K562 (cell line): Measurements from ENCODE around the gene FILIP1. TPM values are rescaled to one million over a fixed set of nuclear protein-coding genes. Genes with fewer than 3 reads are reported as not detected.
A peak's percentile ranks its signal among the peaks of the same experiment; 100 is the strongest.

Experiments used
- ATAC-seq: fragments of 200-7000 bp; cut with Tn5 transposase; 3 replicates; pipeline ENCODE4 v1.9.1; 2020; ENCODE audit warnings: moderate library complexity
- BruUV-seq: library from RNA; stranded (reverse); fragments of 400-500 nt; replicated peaks from 2 replicates; lab custom pipeline; 2021; lab: Mats Ljungman, UMichigan
- CTCF ChIA-PET: fragments of 300-600 bp; formaldehyde crosslinking; extraction: SDS; loops from one replicate; lab custom pipeline; 2021; ENCODE audit warnings: low intra/inter-chr PET ratio; lab: Yijun Ruan, JAX
- POLR2A ChIA-PET: fragments of 300-600, 350-650 bp; sonication (Branson Sonifier 250); formaldehyde crosslinking; extraction: SDS; loops from one replicate; lab custom pipeline; 2021; ENCODE audit warnings: antibody characterized with exemption, inconsistent platforms; lab: Yijun Ruan, JAX
- DNase-seq, 4 experiments: peaks; one replicate each; pipeline versions ENCODE4 v3.0.0 to v3.0.0-alpha.2; 2011 to 2018; ENCODE audit warnings: low spot score in 3 of 4, mixed read lengths in 3 of 4; ENCODE audit errors: extremely low read depth in 1 of 4
- FAIRE-seq: peaks from 2 replicates; lab custom pipeline; 2011; peaks lifted over from hg19 to GRCh38; lab: Jason Lieb, UNC
- H2AFZ ChIP-seq: 2 replicates; pipeline ENCODE4 v1.6.0; 2011; ENCODE audit warnings: low read depth, low read length, control low read depth, inconsistent platforms
- H3K27ac ChIP-seq: fragments of 200-600 bp; 3 replicates; pipeline ENCODE4 v1.8.0; 2011; ENCODE audit warnings: low read depth, mild to moderate bottlenecking, control low read depth, inconsistent platforms, low read length, moderate library complexity, mixed read lengths; ENCODE audit errors: extremely low read depth
- H3K27me3 ChIP-seq, 2 experiments: fragments of 300-600 bp in 1 of 2; 2 replicates in 1 of 2; 3 replicates in 1 of 2; pipeline versions ENCODE4 v1.6.0 to v1.8.0; 2011; ENCODE audit warnings: inconsistent platforms in 2 of 2, low read length in 2 of 2, mild to moderate bottlenecking in 1 of 2, mixed read lengths in 1 of 2, moderate library complexity in 1 of 2; ENCODE audit not compliant: control insufficient read depth in 2 of 2, insufficient read depth in 2 of 2
- H3K36me3 ChIP-seq: fragments of 300-600 bp; 3 replicates; pipeline ENCODE4 v1.8.0; 2011; ENCODE audit warnings: mild to moderate bottlenecking, low read length, inconsistent platforms; ENCODE audit not compliant: control insufficient read depth, insufficient read depth
- H3K4me1 ChIP-seq, 2 experiments: fragments of 200-600 bp in 1 of 2; replicated peaks in 1 of 2; 2 replicates in 1 of 2; 3 replicates in 1 of 2; pipeline versions ENCODE4 v1.5.1 to v1.8.0; 2011; ENCODE audit warnings: inconsistent platforms in 2 of 2, low read length in 2 of 2, mild to moderate bottlenecking in 1 of 2, mixed read lengths in 1 of 2, moderate library complexity in 1 of 2; ENCODE audit not compliant: control insufficient read depth in 2 of 2, insufficient read depth in 2 of 2
- H3K4me2 ChIP-seq: 2 replicates; pipeline ENCODE4 v1.6.1; 2011; ENCODE audit warnings: low read length, control low read depth, inconsistent platforms, mixed read lengths; ENCODE audit not compliant: insufficient read depth
- H3K4me3 ChIP-seq: fragments of 200-600 bp; sonication (generic), shearing (Covaris generic); 2 replicates; pipeline ENCODE4 v1.5.1; 2016; ENCODE audit warnings: control low read depth, inconsistent platforms
- H3K79me2 ChIP-seq: fragments of 200-600 bp; 3 replicates; pipeline ENCODE4 v1.8.0; 2011; ENCODE audit warnings: low read length, inconsistent platforms; ENCODE audit not compliant: control insufficient read depth, insufficient read depth
- H3K9ac ChIP-seq, 2 experiments: 2 replicates each; pipeline versions ENCODE4 v1.6.0 to v1.6.1; 2011; ENCODE audit warnings: low read depth in 2 of 2, low read length in 2 of 2, control low read depth in 1 of 2, inconsistent platforms in 1 of 2, mild to moderate bottlenecking in 1 of 2, mixed read lengths in 1 of 2; ENCODE audit not compliant: insufficient read depth in 1 of 2
- H3K9me1 ChIP-seq: one replicate; pipeline ENCODE4 v1.6.0; 2011; ENCODE audit warnings: inconsistent platforms, mild to moderate bottlenecking, low read length, moderate library complexity; ENCODE audit not compliant: control insufficient read depth, insufficient read depth
- H3K9me3 ChIP-seq: replicated peaks from 2 replicates; pipeline ENCODE4 v1.5.1; 2011; ENCODE audit warnings: low read depth, low read length, inconsistent platforms; ENCODE audit not compliant: control insufficient read depth, insufficient read depth
- H4K20me1 ChIP-seq: replicated peaks from 2 replicates; pipeline ENCODE4 v1.6.1; 2011; ENCODE audit warnings: low read length, inconsistent platforms, mixed read lengths; ENCODE audit not compliant: control insufficient read depth, insufficient read depth
- ZNF316 ChIP-seq: fragments of 450-650 bp; IDR thresholded peaks from 2 replicates; pipeline ENCODE4 v1.6.1; 2016
- ZNF740 ChIP-seq, 3 experiments: fragments of 200-800 bp in 1 of 3; sonication (Bioruptor generic) in 1 of 3; sonication (generic) in 1 of 3; formaldehyde crosslinking in 1 of 3; IDR thresholded peaks; 2 replicates each; pipeline versions ENCODE4 v1.6.1 to v1.8.0; 2016 to 2022; ENCODE audit warnings: mild to moderate bottlenecking in 2 of 3, missing compliant biosample characterization in 2 of 3, missing genetic modification characterization in 2 of 3, missing genetic modification reagents in 1 of 3
- ZNF785 ChIP-seq: fragments of 250-450 bp; sonication (Bioruptor Pico); IDR thresholded peaks from 2 replicates; pipeline ENCODE4 v1.4.0; 2020; ENCODE audit warnings: mild to moderate bottlenecking
- WGBS: fragments of 100-300 bp; shearing (Covaris generic); methylation state at CpG from one replicate; pipeline ENCODE4 v1.1.6; 2016; ENCODE audit warnings: low coverage, mixed read lengths; ENCODE audit not compliant: insufficient coverage; ENCODE audit errors: missing lambda C conversion rate; 5-methylcytosine and 5-hydroxymethylcytosine counted together
- in situ Hi-C: fragments of 300-500 bp; cut with MboI; formaldehyde crosslinking; loops from 4 replicates; pipeline ENCODE4 v1.15.0; 2018; ENCODE audit warnings: inconsistent platforms, mixed read lengths
- intact Hi-C: fragments of 100-400 bp; cut with micrococcal nuclease; formaldehyde crosslinking; loops from 2 replicates; pipeline ENCODE4 v1.14.2; 2022
- polyA plus RNA-seq, 8 experiments: library from polyadenylated mRNA; depleted of rRNA in 4 of 8; stranded (reverse) in 5 of 8; unstranded in 3 of 8; fragments of >200 nt; fragmentation: Nextera tagmentation in 2 of 8; fragmentation: Illumina TruSeq in 1 of 8; extraction: Ambion mirVana in 2 of 8; extraction: Trizol in 1 of 8; gene quantifications; 2 replicates each; pipeline versions ENCODE4 v1.2.1 to v1.2.3, GENCODE V29; 2011 to 2014; ENCODE audit warnings: inconsistent platforms in 1 of 8, missing spikeins in 1 of 8
- total RNA-seq, 7 experiments: library from RNA; depleted of rRNA in 6 of 7; stranded (reverse); fragments of >200 nt in 6 of 7; fragmentation: Illumina TruSeq in 2 of 7; extraction: Trizol in 2 of 7; gene quantifications; 2 replicates each; pipeline versions ENCODE4 v1.2.1 to v1.2.3, GENCODE V29; 2011 to 2021; ENCODE audit warnings: low replicate concordance in 1 of 7

FILIP1 gene
- total and polyA plus RNA-seq, 9 of the 15 experiments (the other 6 are each of a cell fraction or from before 2014, with no cell fraction given), result 0.03 to 0.25 (median 0.10) TPM; not detected in 1

DNA sequence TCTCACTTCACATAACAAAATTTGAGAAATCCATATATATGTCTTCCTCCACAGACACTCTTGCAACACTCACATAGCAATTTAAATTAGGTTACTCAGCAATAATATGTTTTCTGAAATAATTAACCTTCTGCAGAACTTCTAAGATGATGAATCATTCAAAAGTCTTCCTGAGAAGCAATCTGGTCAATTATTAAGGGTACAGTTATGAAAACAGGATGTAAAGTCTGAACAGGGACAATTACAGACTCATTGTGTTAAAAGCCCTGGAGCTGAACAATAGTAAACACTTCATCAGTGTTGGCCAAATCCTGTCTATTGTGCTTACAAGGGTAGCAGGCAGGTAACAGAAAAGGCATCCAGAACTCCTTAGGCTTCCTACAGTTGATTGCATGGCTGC is 75.4 kb downstream of the FILIP1 start:
- TF ChIP-seq ZNF316 (peak; percentile 38; the same call in 1 of the 2 replicates), ZNF785 (CRISPR knock-in tag) (no peak)
- in situ Hi-C loops, result no loop called here
- Histone ChIP-seq H3K9me3 (no peaks in the 10 kb centered on the region), H3K36me3 (no peaks in the 10 kb centered on the region), H3K79me2 (no peaks in the 10 kb centered on the region), H3K27ac (no peak overlapping the region), H3K9ac (no peak overlapping the region), H3K4me2 (no peak overlapping the region), H4K20me1 (no peaks in the 10 kb centered on the region), H3K9me1 (no peaks in the 10 kb centered on the region), H3K27me3 (0 out of 5 replicates have a peak, but pooled peaks cover 0 to 2% of the 10 kb centered on the region in 2 experiments), H2AFZ (no peak overlapping the region), H3K4me3 (no peak overlapping the region), H3K4me1 (no peaks in the 10 kb centered on the region)
- ChIA-PET CTCF (no interaction called here), POLR2A (no interaction called here)
- intact Hi-C loops, result no loop called here
- ATAC-seq (no peak), DNase-seq (no peak), FAIRE-seq (no peak)
- no TSS peak for BruUV-seq

- no peak for FAIRE-seq
- Histone ChIP-seq H2AFZ (no peak overlapping the region), H3K4me3 (no peak overlapping the region)
- intact Hi-C loops, result no loop called here
- WGBS, result 0% methylated on average over 1 of the region's 1 CpG
- TF ChIP-seq ZNF740 (CRISPR knock-in tag; IDR thresholded peaks at IDR 0.05) (no peak), ZNF740 (tag; IDR thresholded peaks at IDR 0.05) (no peak)
- TF ChIP-seq, all 486 proteins: peak for 0
- Histone ChIP-seq H3K9ac (no peak overlapping the region), H3K36me3 (no peaks in the 10 kb centered on the region), H3K4me1 (no peaks in the 10 kb centered on the region), H4K20me1 (no peaks in the 10 kb centered on the region), H3K4me2 (no peak overlapping the region), H3K9me1 (no peaks in the 10 kb centered on the region), H3K27me3 (0 out of 5 replicates have a peak, but pooled peaks cover 0 to 2% of the 10 kb centered on the region in 2 experiments), H3K9me3 (no peaks in the 10 kb centered on the region), H3K27ac (no peak overlapping the region), H3K79me2 (no peaks in the 10 kb centered on the region)
- CTCF ChIA-PET, result no interaction called here
- BruUV-seq, result no TSS peak
- no peak for ATAC-seq
- in situ Hi-C loops, result no loop called here
- POLR2A ChIA-PET, result no interaction called here
- no peak for DNase-seq
Observed at GRCh38 chr6:75416443-75416842, 77.2 kb downstream of the FILIP1 start.
